Right atrium auricular region (tissue), 2 donors: ENCODE results near the gene KCNJ10. TPM values are rescaled to one million over a fixed set of nuclear protein-coding genes. Genes with fewer than 3 reads are reported as not detected.
A peak's percentile ranks its signal among the peaks of the same experiment; 100 is the strongest.

ENCODE experiments used
- DNase-seq: peaks from one replicate; pipeline ENCODE4 v3.0.0-alpha.2; 2019; ENCODE audit warnings: low spot score
- H3K27ac ChIP-seq, 2 donors: fragments of 200-600 bp; sonication (generic); 1 replicate in 1 of 2; 2 replicates in 1 of 2; pipeline ENCODE4 v1.5.1; 2016 to 2019
- H3K27me3 ChIP-seq, 2 donors: fragments of 200-600 bp; sonication (generic); one replicate each; pipeline versions ENCODE4 v1.5.1 to v1.6.0; 2017 to 2019
- H3K36me3 ChIP-seq: fragments of 200-600 bp; sonication (generic); one replicate; pipeline ENCODE4 v1.5.1; 2016
- H3K4me1 ChIP-seq, 2 donors: fragments of 200-600 bp; sonication (generic); one replicate each; pipeline versions ENCODE4 v1.5.1 to v1.6.0; 2017 to 2019
- H3K4me3 ChIP-seq, 2 donors: fragments of 200-600 bp; sonication (generic); 1 replicate in 1 of 2; 2 replicates in 1 of 2; pipeline ENCODE4 v1.5.1; 2017 to 2019; ENCODE audit warnings: mild to moderate bottlenecking in 1 of 2, moderate library complexity in 1 of 2
- H3K9me3 ChIP-seq, 2 donors: fragments of 200-600 bp; sonication (generic); one replicate each; pipeline ENCODE4 v1.5.1; 2019
- CTCF ChIP-seq, 2 donors: fragments of 200-600 bp; sonication (generic); IDR thresholded peaks; one replicate each; pipeline ENCODE4 v1.5.1; 2019; ENCODE audit warnings: antibody characterized with exemption in 2 of 2
- total RNA-seq, 2 donors: library from RNA; depleted of rRNA; stranded (reverse); fragments of >200 nt; gene quantifications; one replicate each; pipeline ENCODE4 v1.1.0, GENCODE V29; 2016

KCNJ10 gene
- total RNA-seq, 2 donors from 2014 or later: 0.20 TPM; not detected in 1

- no peak overlapping the region for H3K27ac ChIP-seq
- TF ChIP-seq CTCF (IDR thresholded peaks at IDR 0.05): no peak
- no peak overlapping the region for H3K4me3 ChIP-seq
- H3K4me1 ChIP-seq: peaks cover 0 to 14% of the 10 kb centered on the region in 2 donors
- no peaks in the 10 kb centered on the region for H3K9me3 ChIP-seq
- no peaks in the 10 kb centered on the region for H3K36me3 ChIP-seq
- peak; percentile 5 for DNase-seq
- H3K27me3 ChIP-seq: no peaks in the 10 kb centered on the region
Observed at GRCh38 chr1:159968901-159969300, 101.1 kb downstream of the KCNJ10 start.

DNA sequence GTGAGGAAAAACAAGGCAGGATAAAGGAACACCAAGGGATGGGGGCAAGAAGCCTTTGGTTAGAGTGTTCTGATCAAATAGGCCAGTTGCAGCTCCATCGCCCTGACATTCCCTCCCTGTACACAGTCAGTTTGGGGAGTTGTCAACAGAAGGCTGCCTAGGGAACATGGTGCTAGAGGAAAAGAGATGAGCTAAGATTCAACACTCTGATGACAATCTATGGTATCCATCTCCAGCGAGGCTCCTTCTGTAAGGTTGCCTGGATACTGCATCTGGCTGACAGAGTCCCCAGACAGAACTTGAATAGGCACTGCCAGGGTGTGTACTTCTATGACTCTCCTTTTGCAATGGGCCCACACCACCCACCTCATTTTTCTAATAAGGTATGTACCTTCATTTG lies 104.7 kb downstream of the KCNJ10 start:
- Histone ChIP-seq H3K27me3 (no peaks in the 10 kb centered on the region), H3K4me1 (peaks cover 0 to under 1% of the 10 kb centered on the region in 2 donors), H3K27ac (no peak overlapping the region), H3K4me3 (no peak overlapping the region), H3K9me3 (no peaks in the 10 kb centered on the region), H3K36me3 (no peaks in the 10 kb centered on the region)
- no peak for DNase-seq
- TF ChIP-seq CTCF (IDR thresholded peaks at IDR 0.05): no peak

DNA sequence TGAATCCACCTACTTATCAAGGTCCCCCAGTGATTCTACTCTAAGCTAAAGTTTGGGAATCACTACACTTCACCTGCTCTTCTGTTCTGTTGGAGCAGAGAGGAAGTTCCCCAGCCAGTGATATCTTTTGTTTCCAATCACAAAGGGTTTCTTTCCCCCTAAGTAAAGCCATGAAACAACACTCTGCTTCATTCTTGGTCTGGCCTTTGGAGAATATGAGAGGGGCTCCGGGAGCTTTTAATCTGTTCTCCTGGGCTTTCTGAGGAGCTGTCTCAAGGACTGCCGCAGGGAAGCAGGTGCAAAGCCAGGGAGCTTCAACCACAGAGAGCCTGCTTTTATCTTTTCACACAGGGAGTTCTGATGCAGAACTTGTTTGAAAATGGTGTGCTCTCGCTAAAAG lies 105.8 kb downstream of the KCNJ10 start:
- H3K4me1 ChIP-seq: no peaks in the 10 kb centered on the region

DNA sequence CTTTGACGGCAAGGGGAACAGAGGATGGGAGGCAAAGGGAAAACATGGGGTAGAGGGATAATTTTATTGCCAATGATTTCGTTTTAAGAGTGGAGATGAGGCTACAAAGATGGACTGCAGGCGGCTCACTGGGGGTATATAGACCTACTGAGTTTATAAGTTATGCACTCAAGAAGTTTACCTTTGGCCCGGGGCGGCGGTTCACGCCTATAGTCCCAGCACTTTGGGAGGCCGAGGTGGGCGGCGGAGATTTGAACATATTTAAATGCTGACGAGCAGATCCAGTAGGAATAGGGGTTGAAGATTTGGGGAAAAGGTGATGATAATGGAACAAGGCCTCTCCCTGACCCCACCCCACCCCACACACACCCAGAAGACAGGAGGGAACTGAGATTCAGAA lies 107.8 kb downstream of the KCNJ10 start:
- Histone ChIP-seq H3K27ac (peak overlapping the region in 1 of 2 donors; percentile 56), H3K9me3 (no peaks in the 10 kb centered on the region), H3K36me3 (no peaks in the 10 kb centered on the region), H3K27me3 (no peaks in the 10 kb centered on the region), H3K4me1 (no peaks in the 10 kb centered on the region), H3K4me3 (peak overlapping the region in 1 of 2 donors; percentile 9)
- TF ChIP-seq CTCF (IDR thresholded peaks at IDR 0.05): no peak
- no peak for DNase-seq

More for the DNA sequence above, 105.8 kb downstream of the KCNJ10 start:
- Histone ChIP-seq H3K27ac (no peak overlapping the region), H3K4me3 (no peak overlapping the region), H3K27me3 (no peaks in the 10 kb centered on the region), H3K36me3 (no peaks in the 10 kb centered on the region), H3K9me3 (no peaks in the 10 kb centered on the region)
- DNase-seq: no peak
- no peak for TF ChIP-seq CTCF (IDR thresholded peaks at IDR 0.05)

- DNase-seq: no peak
- H3K27me3 ChIP-seq: no peaks in the 10 kb centered on the region
- TF ChIP-seq CTCF (IDR thresholded peaks at IDR 0.05): no peak
- no peaks in the 10 kb centered on the region for H3K4me1 ChIP-seq
- no peaks in the 10 kb centered on the region for H3K36me3 ChIP-seq
- peak overlapping the region in 1 of 2 donors; percentile 9 for H3K4me3 ChIP-seq
- peak overlapping the region in 1 of 2 donors; percentile 56 for H3K27ac ChIP-seq
- no peaks in the 10 kb centered on the region for H3K9me3 ChIP-seq
Observed at GRCh38 chr1:159961636-159962035, 108.3 kb downstream of the KCNJ10 start.

GRCh38 chr1:159960721-159961381 lies 109.1 kb downstream of the KCNJ10 start:
- peak overlapping the region in 1 of 2 donors; percentile 56 for H3K27ac ChIP-seq
- H3K4me3 ChIP-seq: peak overlapping the region in 1 of 2 donors; percentile 9
- TF ChIP-seq CTCF (IDR thresholded peaks at IDR 0.05): no peak
- H3K4me1 ChIP-seq: no peaks in the 10 kb centered on the region
- H3K9me3 ChIP-seq: no peaks in the 10 kb centered on the region
- DNase-seq: peak; percentile 95
- H3K27me3 ChIP-seq: no peaks in the 10 kb centered on the region
- H3K36me3 ChIP-seq: no peaks in the 10 kb centered on the region
